ENCODE results near the gene MBL2.

Gene MBL2

GRCh38 chr10:52771534-52772445 lies 794 bp downstream of the MBL2 start:
- peak; percentile 80 for DNase-seq (ENCODE audit: low spot score)

DNA sequence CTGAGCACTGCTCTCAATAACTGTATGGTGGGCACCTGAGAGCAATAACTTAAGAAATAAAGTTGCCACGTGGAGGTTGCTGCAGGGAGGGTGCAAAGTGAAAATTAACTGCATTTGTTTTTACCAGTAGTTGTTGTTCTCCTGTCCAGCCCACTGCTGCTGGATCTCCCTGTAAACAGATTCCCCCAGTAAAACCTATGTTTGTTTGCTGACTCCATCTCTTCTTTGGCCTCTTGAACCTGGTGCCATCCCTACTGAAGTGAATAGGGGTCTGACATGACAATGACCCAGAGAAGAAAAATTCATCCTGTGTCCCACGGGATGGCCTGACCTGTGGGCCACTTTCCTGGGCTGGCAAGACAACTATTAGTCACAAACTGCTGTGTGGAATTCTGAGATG lies 1.7 kb downstream of the MBL2 start:
- no peak for DNase-seq (ENCODE audit: low spot score)

GRCh38 chr10:52769966-52770365 lies 2.6 kb downstream of the MBL2 start:
- DNase-seq (ENCODE audit: low spot score): no peak

DNA sequence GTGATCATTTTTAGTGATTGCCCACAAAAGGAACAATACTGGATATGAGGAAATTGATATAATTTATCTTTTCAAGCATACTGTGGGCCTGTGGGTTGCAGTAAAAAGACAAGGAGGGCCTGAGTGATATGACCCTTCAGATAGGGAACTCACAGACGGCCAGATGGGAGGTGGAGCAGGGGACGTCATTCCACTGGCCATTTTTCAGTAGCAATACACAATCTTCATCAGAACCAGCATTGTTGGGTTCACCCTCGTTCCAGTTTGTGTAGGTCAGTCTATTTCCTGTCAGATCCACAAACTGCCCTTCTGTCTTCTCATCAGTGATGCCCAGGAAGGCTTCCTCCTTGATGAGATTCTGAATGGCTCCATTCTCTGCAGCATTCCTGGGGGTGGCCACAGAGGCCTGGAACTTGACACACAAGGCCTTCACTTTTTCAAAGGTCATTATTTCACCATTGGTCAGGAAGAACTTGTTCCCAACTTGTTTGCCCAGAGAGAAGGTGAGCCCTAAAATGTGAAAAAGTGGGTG lies 4.5 kb downstream of the MBL2 start:
- no peak for DNase-seq (ENCODE audit: low spot score)

- DNase-seq (ENCODE audit: low spot score): no peak
Measured at GRCh38 chr10:52762088-52762487, 10.5 kb downstream of the MBL2 start.

DNA sequence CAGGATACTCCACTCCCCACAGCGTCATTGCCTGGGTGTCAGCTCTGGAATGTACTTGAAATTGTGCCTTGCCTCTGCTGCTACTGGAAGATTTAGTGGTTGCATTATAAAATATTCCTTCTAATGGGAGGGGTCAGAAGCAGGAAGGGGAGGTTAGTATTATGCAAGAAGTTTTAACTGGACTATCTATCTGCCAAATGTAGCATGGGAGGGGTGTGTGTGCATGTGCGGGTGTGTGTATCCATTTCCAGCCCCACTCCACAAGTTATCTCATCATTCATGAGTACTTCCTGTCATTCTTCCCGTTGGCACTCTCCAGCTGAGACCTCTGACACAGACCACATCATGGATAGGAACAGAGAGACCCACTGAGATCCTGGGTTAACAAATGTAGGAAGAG lies 13.4 kb downstream of the MBL2 start:
- DNase-seq (ENCODE audit: low spot score): no peak

DNA sequence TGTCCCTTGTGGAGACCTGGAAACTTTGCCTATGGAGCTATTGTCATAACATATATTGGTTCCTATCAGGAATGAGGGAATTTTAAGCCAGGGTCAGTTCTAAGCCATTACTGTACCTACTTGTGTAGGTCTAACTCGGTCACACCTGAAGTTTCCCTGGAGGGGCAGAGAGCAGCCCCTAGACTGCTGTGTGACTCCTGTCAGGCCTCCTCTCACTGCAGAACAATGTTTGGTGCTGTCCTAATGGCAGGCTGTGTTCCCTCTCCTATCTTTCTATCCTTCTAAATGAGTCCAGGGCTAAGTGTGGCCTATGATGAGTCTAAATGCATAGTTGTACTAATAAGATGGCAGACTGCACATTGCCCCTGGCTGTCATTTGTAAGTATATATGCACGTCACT lies 14.2 kb downstream of the MBL2 start:
- no peak for DNase-seq (ENCODE audit: low spot score)

- DNase-seq (ENCODE audit: low spot score): no peak
Measured at GRCh38 chr10:52757773-52758172, 14.8 kb downstream of the MBL2 start.

DNA sequence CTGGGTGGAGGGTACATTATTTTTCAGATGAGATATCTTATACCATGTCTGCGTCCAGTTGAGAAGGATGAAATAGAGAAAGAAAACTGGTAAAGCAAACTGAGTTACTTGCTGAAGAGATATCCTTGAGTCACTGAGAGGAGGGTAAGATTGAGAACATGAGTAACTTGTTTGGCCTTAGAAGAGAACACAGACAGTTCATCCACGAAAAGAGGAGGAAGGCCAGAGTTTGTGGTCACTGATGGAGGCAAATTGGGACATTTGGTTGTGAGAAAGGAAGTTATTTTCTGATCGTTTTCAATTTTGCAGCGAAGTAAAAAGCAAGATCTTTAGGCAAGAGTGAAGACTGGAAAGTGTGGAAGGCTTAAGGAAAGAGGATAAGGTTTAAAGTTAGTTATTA lies 15.6 kb downstream of the MBL2 start:
- no peak for DNase-seq (ENCODE audit: low spot score)

- DNase-seq (ENCODE audit: low spot score): no peak
Measured at GRCh38 chr10:52756295-52756694, 16.3 kb downstream of the MBL2 start.

DNA sequence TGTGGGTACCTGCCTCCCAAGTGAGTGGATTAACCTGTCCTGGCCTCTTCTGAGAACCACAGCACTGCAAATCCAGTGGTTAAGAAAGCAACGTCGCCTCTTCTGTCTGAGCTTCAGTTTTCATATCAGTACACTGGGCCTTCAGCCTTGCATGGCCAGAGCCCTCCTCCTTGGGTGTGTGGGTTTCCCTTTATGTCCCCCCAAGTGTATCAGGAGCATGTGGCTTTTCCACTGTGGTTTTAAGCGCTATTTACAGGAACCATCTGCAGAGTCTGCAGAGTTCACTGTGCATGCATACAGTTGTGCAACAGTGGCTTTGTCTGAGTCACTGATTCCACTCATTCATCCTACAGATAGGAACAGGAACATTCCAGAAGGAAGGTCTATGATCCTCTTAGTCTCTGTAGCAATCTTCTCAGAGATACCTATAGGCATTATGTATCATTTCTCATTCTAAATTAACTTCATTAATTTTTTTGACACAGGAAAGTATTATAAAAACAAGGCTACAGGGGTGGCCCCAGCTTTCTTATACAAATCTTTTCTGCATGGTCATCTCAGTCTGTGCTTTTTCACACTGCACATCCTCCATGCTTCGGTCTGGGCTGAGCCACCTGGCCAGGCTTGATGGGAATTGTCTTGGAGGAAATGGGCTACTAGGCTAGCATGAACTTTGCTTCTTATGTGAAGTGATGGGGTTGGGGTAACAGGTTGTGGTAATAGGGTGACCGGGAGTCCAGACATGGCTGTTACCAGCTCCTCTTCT lies 17.1 kb downstream of the MBL2 start:
- no peak for DNase-seq (ENCODE audit: low spot score)

DNA sequence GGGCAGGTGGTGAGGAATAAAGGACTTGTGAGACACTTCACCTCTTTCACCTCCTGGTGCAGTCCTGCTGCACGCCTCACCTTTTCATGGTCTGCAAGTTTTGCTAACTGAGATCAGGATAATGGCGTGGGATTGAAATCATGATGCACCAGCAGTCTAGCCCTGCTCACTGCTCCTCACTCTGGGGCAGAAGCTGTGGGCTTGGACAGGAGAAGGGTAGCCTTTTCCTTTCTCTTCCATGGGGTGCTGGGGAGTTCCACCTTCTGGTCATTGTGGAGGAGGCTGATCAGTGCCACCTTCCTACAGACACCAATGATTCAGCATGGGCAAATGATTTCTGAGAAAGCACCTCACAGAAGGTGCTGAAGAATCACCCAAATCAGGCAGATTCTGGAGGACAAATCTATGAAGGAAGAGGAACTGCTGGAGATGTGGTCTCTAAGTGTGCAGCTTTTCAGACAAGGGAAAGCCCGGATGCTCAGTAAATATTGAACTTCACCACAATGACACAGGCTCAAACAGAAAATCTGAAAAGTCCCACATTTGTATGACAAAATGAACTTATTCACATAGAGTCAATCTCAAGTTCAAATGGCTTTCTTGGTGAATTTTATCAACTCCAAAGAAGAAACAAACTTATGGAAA lies 19.7 kb downstream of the MBL2 start:
- no peak for DNase-seq (ENCODE audit: low spot score)

DNA sequence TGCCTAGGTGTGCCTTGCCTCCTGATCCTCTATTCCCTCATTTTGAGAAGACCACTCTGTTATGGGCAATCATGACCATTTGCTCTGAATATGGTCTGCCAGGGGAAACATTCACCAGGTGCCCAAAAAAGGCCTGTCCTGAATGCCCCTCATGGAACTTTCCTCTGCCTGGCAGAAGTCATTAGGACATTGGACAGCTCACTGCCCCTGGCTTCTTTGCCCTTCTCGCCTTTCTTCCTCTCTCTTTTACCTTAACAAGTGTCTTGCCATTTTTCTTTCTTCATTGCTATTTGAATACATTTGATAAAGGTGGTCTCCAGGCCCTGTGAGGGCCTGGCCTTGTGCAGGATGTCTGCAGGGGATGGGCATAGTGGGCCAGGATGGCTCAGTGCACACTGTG lies 20.3 kb downstream of the MBL2 start:
- DNase-seq (ENCODE audit: low spot score): no peak

- DNase-seq (ENCODE audit: low spot score): no peak
Measured at GRCh38 chr10:52751337-52751736, 21.2 kb downstream of the MBL2 start.

- DNase-seq (ENCODE audit: low spot score): no peak
Measured at GRCh38 chr10:52750629-52751028, 22.0 kb downstream of the MBL2 start.

- DNase-seq (ENCODE audit: low spot score): no peak
Measured at GRCh38 chr10:52747694-52748093, 24.9 kb downstream of the MBL2 start.

GRCh38 chr10:52746169-52746568 lies 26.4 kb downstream of the MBL2 start:
- DNase-seq (ENCODE audit: low spot score): no peak

- DNase-seq (ENCODE audit: low spot score): peak; percentile 15
Measured at GRCh38 chr10:52744057-52744805, 28.4 kb downstream of the MBL2 start.

GRCh38 chr10:52742731-52743130 lies 29.9 kb downstream of the MBL2 start:
- no peak for DNase-seq (ENCODE audit: low spot score)

DNA sequence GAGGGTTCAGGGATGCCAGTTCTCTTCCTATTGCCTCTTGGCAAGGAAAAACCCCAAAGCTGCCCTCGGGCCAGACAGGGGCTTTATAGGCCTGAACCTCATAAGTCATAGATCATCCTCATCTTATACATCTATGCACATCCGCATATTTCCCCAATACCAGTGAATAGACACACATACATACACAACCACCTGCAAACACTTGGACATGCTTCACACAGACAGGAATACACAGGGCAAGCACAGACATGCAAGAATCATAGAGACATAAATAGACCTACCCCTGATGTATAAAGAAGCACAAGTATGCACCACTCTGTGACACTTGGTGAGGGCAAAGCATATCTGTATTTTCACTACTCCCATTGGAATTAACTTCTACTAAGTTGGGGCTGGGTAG lies 30.7 kb downstream of the MBL2 start:
- DNase-seq (ENCODE audit: low spot score): no peak

GRCh38 chr10:52740913-52741675 lies 31.5 kb downstream of the MBL2 start:
- peak; percentile 42 for DNase-seq (ENCODE audit: low spot score)
